SKM-1 treated with dmso at 0.1 percent for 144 hours (cell line): ENCODE data around the gene UBE3C.
"Not testable (repeated sequence)": the region's sequence is repeated elsewhere in the genome, so short reads cannot be mapped to it uniquely, and the experiment has no call there.

Experiments
- DNase-seq: peaks from one replicate; lab custom pipeline; 2025; ENCODE audit not compliant: unreplicated experiment; lab: John Stamatoyannopoulos, UW

UBE3C gene

DNA sequence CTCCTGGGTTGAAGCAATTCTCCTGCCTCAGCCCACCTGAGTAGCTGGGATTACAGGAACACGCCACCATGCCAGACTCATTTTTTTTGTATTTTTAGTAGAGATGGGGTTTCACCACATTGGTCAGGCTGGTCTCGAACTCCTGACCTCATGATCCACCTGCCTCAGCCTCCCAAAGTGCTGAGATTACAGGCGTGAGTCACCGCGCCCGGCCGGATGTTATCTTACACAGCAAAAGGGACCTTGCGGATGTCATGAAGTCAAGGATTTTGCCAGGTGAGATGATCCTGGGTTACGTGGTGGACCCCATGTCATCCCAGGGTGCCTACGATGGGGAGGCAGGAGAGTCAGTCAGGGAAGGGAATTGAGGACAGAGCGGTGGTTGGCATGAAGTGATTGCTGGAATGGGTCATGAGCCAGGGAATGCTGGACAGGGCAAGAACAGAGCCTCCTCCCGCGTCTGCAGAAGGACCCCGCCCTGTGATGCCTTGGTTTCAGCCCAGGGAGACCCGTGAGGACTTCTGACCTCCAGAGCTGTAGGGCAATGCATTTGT is 8.7 kb upstream of the UBE3C start:
- no peak for DNase-seq

DNA sequence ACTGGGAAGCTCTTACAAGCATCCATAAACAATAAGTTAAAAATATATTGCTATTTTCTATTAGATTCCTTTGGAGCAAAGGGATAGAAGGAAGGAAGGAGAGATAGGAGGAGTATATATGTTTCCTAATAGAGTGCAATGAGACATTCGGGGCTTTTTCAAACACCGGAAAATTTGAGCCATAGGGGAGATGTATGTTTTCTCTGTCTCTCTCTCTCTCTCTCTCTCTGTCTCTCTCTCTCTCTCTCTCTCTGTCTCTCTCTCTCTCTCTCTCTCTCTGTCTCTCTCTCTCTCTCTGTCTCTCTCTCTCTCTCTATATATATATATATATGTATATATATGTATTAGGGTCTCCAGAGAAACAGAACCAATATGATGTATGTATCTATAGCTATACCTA is 7.9 kb upstream of the UBE3C start:
- not testable (repeated sequence) for DNase-seq

DNA sequence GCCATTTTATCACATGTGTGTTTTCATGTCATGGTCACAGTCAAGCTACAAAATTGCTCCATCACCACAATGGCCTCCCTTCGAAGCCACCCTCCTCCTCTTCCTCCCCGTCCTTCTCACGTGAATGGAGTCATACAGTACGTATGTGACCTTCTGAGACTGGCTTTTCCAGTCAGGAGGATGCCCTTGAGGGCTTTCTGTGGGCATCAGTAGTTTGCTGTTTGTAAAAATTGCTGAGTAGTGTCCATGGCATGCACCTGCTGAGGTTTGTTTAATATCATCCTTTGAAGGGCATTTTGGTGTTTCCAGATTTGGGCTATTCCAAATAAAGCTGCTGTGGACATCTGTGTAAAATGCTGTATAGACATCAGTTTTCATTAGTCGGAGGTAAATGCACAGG is 5.9 kb upstream of the UBE3C start:
- DNase-seq, result no peak

DNA sequence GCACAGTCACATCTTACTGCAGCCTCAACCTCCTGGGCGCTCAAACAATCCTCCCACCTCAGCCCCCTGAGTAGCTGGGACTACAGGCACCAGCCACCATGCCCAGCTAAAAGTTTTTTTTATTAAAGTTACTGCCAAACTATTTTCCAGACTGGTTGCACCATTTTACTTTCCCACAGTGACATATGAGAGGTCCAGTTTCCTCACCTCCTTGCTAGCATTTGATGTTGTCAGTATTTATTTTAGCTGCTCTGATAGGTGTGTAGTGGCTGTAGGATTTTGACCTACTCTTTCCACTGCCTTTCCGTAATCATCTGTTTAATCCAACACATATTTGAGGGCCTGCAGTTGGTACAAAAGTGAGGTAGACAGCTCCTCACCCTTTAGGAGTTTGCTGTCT is 5.4 kb upstream of the UBE3C start:
- no peak for DNase-seq

DNA sequence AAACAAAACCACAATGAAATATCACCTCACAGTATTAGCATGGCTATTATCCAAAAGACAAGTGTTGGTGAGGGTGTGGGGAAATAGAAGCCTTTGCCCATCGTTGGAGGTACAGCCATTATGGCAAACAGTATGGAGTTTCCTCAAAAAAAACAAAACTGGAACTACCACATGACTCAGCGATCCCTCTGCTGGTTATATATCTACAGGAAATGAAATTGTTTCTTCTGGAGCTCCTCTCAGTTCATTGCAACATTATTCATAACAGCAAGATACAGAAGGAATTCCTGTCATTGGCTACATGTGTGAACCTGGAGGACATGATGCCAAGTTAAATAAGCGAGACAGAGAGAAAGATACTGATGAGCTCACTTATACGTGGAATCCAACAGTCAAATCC is 2.4 kb upstream of the UBE3C start:
- DNase-seq, result no peak

DNA sequence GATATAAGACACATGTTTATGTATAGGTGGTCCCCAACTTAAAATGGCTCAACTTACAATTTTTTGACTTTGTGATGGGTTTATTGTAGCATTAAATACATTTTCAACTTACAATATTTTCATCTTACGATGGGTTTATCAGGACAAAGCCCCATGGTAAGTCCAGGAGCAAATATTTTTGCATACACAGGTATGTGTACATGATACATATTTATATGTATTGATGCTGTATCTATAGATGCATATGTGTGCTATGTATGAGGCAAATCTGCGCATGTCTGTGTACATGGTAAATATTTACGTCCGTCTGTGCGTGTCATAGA is 664 bp upstream of the UBE3C start:
- no peak for DNase-seq

DNA sequence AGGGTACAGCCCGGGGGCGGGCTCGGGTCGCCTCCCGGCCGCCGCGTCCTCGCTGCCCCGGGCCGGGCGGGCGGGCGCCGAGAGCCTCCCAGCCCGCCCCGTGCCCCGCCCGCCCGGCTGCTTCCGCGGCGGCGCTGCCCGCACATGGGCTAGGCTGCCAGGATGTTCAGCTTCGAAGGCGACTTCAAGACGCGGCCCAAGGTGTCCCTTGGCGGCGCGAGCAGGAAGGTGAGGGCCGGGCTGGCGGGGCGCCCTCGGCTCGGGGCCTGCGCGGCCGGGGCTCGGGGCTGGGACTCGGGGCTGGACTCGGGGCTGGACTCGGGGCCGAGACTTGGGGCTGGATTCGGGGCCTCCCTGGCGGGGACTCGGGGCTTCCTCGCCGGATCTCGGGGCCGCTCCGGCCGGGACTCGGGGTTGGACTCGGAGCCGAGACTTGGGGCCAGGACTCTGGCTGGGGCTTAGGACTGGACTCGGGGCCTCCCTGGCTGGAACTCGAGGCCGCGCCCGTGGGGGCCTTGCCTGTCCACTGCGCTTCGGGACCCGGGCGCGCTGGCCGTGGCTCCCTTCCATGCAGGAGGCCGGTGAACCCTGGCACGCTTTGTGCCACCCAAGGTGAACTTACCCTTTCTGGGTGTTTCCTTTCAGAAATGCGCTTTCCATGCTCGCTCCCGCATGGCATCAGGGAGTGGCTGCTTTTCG is 534 bp downstream of the UBE3C start:
- DNase-seq, result no peak

DNA sequence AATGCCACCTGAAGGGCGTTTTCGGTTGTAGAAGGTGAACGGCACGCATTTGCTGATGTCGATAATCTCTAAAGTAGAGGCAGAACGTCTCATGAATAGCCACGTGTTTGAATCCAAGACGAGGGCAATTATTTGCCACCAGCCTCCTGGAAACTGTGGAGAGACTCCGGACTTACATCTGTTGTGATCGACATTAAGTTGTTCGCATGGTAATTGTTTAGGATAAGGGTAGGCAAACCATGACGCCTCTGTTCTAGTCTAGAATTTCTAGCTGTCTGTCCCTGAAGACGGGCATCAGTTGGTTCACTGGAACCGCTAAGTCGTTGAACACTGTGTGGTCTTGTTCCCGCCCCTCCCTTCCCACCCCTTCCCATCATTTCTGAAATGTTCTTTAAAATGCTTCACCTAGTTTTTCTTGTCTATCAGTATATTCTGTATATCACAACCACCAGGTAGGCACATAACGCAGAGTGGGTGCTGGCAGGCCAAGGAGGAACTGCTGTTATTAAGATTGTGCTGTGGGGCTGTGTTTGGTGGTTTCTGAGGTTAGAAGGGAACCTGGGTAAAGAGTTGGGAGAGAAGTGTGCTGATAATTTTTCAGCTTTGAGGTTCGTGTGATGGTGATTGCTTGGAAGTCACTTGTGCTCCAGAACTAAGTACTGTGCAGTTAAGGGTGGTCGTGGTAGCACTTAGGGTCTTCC is 1.2 kb downstream of the UBE3C start:
- DNase-seq, result no peak

DNA sequence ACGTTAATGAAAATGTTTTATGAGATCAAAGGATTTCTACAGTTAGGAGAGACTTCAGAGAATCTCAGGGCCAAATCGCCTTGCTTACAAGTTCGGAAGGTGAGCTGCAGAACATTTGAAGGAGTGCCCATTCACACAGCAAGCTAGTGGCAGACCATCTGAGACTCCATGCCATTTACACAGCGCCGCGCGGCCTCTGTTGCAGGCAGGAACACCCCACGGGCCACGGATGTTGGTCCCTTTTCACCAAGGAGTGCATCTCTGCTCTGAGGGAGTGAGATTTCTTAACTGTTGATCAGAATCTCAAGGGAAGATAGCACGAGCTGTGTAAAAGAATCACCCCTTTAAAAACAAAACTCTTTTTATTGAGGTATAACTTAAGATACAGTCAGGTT is 1.8 kb downstream of the UBE3C start:
- no peak for DNase-seq

DNA sequence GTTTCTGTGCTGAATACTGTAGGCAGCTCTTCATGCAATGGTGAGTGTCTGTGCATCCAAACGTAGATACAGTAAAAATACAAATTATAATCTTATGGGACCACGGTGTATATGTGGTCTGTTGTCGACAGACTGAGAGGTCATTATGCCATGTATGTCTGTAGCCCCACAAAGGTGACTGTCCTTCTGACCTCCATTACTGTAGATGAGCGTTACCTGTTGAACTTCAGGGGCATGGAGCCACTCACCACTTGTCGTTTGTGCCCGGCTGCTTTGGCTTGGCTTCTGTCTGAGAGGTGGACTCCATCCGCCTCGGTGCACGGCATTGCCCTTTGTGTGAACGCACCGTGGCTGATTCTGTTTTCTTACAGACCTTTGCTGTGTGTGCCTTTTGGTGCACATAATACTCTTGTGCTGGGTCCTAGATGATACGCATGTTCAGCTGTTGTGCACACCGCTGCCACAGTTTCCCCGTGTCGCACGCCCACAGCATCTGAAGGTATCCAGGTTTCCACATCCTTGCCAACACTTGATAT is 2.9 kb downstream of the UBE3C start:
- DNase-seq, result no peak

DNA sequence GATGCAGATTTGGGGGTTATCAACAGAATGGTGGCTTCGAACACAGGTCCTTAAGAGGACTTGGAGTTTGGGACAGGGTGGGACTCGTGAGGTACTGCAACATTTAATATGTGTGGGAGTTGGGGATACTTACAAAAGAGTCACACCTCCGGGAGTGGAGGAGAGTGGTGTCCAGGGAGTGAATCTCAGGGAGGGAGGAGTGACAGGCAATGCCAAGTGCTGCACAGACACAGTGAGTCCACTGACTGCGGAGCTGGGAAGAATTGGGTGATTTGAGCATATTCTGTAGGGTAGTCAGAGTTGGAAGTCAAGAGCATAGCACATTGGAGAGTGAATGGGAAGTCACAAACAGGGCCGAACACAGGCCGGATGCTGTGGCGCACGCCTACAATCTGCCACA is 5.1 kb downstream of the UBE3C start:
- no peak for DNase-seq

DNA sequence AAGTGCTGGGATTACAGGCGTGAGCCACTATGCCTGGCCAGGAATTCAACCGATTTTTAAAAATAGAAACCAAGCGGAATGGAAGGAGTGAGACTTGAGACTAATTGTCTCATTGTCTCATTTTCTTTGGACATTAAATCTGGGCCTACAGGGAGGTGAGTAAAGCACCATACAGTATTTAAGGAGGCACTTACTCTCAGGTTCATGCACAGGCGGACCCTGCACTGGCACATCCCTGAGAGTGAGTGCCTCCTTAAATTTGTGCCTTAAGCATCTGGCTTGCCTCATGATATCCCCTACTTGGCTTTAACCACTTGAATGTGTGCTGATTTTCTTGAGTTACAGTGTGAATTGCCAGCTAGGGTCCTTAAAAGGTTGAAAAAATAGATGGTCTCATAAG is 10.6 kb downstream of the UBE3C start:
- no peak for DNase-seq

DNA sequence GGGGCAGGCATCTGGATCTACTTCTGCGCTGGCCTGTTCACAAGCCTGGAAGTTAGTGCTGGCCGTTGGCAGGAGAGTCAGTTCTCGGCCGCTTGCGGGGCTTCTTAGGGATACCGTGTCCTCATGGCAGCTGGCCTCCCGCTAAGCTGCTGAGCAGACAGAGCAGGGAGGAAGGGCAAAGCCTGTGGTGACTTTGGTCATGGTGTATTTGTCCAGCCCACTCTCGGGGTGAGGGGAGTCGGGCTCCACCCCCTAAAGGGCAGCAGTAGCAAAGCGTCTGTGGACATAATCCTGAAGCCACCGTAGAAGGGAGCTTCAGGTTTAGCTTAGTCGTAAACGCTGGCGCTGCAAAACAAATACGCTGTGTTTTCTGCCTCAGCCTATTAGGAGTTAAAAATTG is 12.2 kb downstream of the UBE3C start:
- DNase-seq, result no peak

DNA sequence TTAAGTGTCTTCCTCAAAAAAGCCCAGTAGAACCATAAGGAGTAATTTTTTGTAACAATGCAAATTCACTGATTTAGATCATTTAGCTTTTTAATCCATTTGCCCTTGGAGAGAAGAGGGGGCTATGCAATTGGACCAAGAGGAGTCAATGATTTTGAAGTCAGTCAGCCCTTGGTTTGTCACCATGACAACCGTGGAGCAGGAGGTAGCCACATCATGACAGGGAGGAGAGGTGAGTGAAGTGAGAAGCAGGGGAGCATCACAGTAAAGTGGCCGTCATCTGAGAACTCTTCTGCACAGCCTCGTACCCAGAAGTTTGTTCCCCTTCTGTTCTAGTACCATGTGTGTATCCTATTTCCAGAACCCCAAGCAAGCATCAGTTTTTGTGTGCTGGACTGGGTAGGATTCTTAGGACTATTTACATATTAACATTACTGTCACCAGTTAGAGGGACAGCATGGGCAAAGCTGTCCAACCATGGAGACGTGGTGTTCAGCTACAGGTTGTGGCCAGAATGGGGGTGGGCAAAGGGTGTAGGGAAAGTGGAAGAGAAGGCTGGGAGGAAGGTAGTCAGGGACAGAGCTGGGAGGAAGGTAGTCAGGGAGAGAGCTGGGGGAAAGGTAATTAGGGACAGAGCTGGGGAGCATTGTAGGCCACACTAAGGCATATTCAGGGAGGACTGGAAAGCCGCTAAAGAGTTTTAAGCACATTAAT is 13.1 kb downstream of the UBE3C start:
- no peak for DNase-seq

DNA sequence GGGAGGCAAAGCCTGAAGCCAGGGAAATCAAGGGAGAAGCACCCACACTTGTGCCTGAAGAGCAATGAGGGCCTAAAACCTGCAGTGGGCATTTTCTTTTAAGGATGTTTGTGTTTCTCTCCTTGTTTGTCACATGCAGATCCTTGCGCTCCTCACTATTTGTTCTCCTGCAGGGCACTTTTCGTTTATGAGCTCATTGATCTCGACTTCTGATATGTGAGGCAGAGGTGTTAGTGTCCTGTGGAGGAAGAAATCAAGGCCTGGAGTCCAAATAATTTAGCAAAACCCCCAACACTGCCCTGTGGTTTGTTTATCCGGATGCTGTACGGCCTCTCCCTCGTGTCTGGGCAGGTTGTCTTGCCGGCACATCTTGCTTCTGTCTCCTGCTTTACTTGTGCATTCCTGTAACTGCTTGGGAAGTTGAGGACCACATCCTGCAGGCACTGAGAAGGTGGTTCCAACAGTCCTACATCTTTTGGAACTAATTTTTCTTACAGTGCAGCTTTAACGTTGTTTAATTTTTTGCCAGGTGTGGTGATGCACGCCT is 13.7 kb downstream of the UBE3C start:
- DNase-seq, result no peak

DNA sequence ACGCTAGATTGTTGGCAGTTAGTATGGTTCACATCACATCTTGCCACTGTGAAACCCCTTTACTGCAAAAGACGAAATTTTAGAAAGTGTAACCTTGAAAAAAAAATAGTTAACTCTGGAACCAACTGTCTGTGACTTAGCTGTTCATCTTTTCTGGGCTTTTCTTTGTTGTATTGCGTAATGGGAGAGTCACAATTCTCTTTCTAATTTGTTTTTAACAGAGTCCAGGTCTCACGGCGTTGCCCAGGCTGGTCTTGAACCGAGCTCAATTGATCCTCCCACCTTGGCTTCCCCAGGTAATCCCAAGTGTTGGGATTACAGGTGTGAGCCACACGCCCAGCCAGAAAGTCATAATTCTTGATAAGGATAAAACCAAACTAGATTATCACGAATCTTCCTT is 14.5 kb downstream of the UBE3C start:
- DNase-seq, result no peak

DNA sequence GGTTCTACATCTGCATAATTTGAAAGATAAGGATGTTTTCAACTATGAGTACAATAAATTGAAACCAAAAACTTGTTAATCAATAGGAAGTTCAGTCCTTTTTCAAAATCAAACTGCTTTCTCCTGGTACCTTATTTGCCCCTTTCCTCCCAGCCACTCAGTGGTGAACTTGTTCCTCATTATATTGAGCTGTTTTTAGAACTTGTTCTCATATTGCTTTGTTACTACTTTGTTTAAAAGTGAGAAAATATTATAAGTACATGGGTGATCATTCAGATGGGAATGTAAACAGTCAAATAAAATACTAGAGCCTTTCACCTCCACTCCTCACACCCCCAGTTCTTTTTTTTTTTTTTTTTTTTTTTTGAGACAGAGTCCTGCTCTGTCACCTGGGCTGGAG is 17.2 kb downstream of the UBE3C start:
- DNase-seq, result no peak

DNA sequence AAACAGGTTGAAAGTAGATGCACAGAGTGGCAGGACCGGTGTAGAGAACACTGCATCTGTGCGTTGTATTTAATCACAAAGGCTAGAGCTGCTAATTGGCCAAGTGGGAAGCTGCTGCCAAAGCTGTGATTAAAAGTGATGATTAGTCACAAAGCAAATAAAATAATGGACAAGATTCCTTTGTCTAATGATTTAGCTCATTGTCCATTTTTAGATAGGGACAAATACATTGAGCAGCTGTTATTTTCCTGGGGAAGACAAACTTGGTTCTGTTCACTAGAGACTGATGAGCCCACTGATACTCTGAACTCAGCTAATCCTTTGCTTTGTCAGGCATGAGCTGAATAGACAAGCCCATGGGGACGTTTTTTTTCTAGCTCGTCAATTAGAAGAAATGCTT is 19.7 kb downstream of the UBE3C start:
- no peak for DNase-seq

DNA sequence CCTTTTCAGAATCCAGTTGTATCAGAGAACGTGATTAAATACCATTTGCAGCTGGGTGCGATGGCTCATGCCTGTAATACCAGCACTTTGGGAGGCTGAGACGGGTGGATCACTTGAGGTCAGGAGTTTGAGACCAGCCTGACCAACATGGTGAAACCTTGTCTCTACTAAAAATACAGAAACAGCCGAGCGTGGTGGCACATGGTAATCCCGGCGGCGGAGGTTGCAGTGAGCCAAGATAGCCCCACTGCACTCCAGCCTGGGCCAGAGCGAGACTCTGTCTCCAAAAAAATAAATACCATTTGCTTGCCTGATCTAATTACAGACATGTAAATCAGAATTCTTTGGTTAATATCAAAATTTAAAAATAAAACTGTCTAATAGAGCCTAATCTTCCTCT is 20.8 kb downstream of the UBE3C start:
- DNase-seq, result not testable (repeated sequence)

DNA sequence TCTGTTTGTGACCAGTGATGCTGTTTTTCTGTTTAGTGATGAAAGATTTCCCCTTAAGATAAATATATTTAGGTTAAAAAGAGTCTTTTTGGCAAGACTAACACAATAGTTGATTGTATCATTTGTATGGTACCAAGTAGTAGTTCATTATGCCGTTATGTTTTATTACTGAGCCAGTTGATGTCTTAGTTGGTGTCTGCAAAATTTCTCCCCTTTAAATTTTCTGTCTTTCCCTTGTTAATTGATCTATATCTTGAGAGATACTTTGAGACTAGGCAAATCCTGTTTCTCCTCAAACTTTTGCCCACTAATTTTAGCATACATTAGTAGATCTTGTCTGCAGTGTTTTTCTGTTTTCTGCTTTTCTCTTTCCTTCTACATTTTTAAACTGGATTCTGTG is 21.7 kb downstream of the UBE3C start:
- DNase-seq, result no peak

DNA sequence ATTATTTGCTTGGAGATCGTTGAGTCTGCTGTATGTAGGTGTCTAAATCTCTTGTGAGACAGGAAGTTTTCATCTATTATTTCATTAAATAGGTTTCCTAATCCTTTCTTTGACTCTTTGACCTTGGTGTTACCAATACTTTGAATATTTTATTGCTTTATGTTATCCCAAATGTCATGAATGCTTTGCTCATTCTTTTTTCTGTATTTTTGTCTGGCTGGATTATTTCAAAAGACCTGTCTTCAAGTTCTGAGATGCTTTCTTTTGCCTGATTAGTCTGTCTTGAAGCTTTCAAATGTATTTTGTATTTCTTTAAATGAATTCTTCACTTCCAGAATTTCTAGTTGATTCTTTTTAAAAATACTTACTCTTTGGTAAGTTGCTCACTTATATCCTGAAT is 27.3 kb downstream of the UBE3C start:
- DNase-seq, result no peak

DNA sequence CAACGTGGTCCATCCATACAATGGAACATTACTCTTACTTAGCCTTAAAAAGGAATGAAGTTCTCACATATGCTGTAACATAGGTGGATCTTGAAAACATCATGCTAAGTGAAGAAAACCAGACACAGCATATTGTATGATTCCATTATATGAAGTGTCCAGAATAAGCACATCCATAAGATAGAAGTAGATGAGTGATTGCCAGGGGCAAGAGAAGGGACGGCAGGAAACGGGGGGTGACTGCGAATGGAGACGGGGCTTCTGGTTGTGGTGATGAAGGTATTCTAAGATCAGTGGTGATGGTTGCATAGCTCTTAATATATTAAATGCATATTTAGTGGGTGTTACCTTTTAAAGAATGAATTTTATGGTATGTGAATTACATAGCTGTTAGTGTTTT is 29.8 kb downstream of the UBE3C start:
- DNase-seq, result no peak
